ENCODE results near the gene TPD52L1.

The TPD52L1 gene

GRCh38 chr6:125306756-125307149 lies 153.2 kb downstream of the TPD52L1 start:
- Histone ChIP-seq H3K36me3 (ENCODE audit: control insufficient read depth, low read length) (no peaks in the 10 kb centered on the region), H3K9me2 (replicated peaks; ENCODE audit: control insufficient read depth, low read length) (no peaks in the 10 kb centered on the region), H4K20me1 (ENCODE audit: control insufficient read depth, insufficient read depth, low read depth, low read length) (no peaks in the 10 kb centered on the region), H3F3A (ENCODE audit: control insufficient read depth, insufficient read depth) (peaks cover 11% of the 10 kb centered on the region), H3K27ac (ENCODE audit: low read depth, low read length) (no peak overlapping the region), H3K79me2 (ENCODE audit: control insufficient read depth, low read length) (no peaks in the 10 kb centered on the region), H3K9me3 (ENCODE audit: control insufficient read depth, insufficient read depth, low read length) (no peaks in the 10 kb centered on the region), H3K4me1 (ENCODE audit: control insufficient read depth, low read length) (peaks cover 7% of the 10 kb centered on the region), H3K4me3 (ENCODE audit: low read length) (no peak overlapping the region), H3K27me3 (ENCODE audit: control insufficient read depth, low read length) (peaks cover 3% of the 10 kb centered on the region; the same call in 1 of the 2 replicates), H3K4me2 (ENCODE audit: low read length) (no peak overlapping the region)
- TF ChIP-seq CTCF (IDR thresholded peaks at IDR 0.05; ENCODE audit: low read depth, low read length, poor library complexity, severe bottlenecking) (no peak), EZH2phosphoT487 (IDR thresholded peaks at IDR 0.05; ENCODE audit: borderline replicate concordance, low read length) (no peak)

- H3K4me3 ChIP-seq (ENCODE audit: low read length) = no peak overlapping the region
- H4K20me1 ChIP-seq (ENCODE audit: control insufficient read depth, insufficient read depth, low read depth, low read length) = no peaks in the 10 kb centered on the region
- H3K9me3 ChIP-seq (ENCODE audit: control insufficient read depth, insufficient read depth, low read length) = no peaks in the 10 kb centered on the region
- H3K79me2 ChIP-seq (ENCODE audit: control insufficient read depth, low read length) = no peaks in the 10 kb centered on the region
- TF ChIP-seq EZH2phosphoT487 (IDR thresholded peaks at IDR 0.05; ENCODE audit: borderline replicate concordance, low read length) (no peak), CTCF (IDR thresholded peaks at IDR 0.05; ENCODE audit: low read depth, low read length, poor library complexity, severe bottlenecking) (no peak)
- H3F3A ChIP-seq (ENCODE audit: control insufficient read depth, insufficient read depth) = peaks cover 8% of the 10 kb centered on the region
- H3K4me1 ChIP-seq (ENCODE audit: control insufficient read depth, low read length) = peaks cover 3% of the 10 kb centered on the region
- H3K27ac ChIP-seq (ENCODE audit: low read depth, low read length) = no peak overlapping the region
- H3K4me2 ChIP-seq (ENCODE audit: low read length) = no peak overlapping the region
- no peaks in the 10 kb centered on the region for H3K36me3 ChIP-seq (ENCODE audit: control insufficient read depth, low read length)
- peaks cover 3% of the 10 kb centered on the region; the same call in 1 of the 2 replicates for H3K27me3 ChIP-seq (ENCODE audit: control insufficient read depth, low read length)
- H3K9me2 ChIP-seq (replicated peaks; ENCODE audit: control insufficient read depth, low read length) = no peaks in the 10 kb centered on the region
These were observed 153.7 kb downstream of the TPD52L1 start for GRCh38 chr6:125307150-125307838.

- TF ChIP-seq EZH2phosphoT487 (IDR thresholded peaks at IDR 0.05; ENCODE audit: borderline replicate concordance, low read length) = no peak
- no peak for TF ChIP-seq CTCF (IDR thresholded peaks at IDR 0.05; ENCODE audit: low read depth, low read length, poor library complexity, severe bottlenecking)
- H3K79me2 ChIP-seq (ENCODE audit: control insufficient read depth, low read length) = no peaks in the 10 kb centered on the region
These were observed 154.5 kb downstream of the TPD52L1 start for GRCh38 chr6:125307964-125308615.

More at GRCh38 chr6:125307964-125308615, 154.5 kb downstream of the TPD52L1 start:
- peaks cover 3% of the 10 kb centered on the region; the same call in 1 of the 2 replicates for H3K27me3 ChIP-seq (ENCODE audit: control insufficient read depth, low read length)
- no peaks in the 10 kb centered on the region for H3K9me3 ChIP-seq (ENCODE audit: control insufficient read depth, insufficient read depth, low read length)
- no peaks in the 10 kb centered on the region for H3K36me3 ChIP-seq (ENCODE audit: control insufficient read depth, low read length)
- no peak overlapping the region for H3K27ac ChIP-seq (ENCODE audit: low read depth, low read length)
- no peaks in the 10 kb centered on the region for H3K9me2 ChIP-seq (replicated peaks; ENCODE audit: control insufficient read depth, low read length)
- no peak overlapping the region for H3K4me2 ChIP-seq (ENCODE audit: low read length)
- H4K20me1 ChIP-seq (ENCODE audit: control insufficient read depth, insufficient read depth, low read depth, low read length) = no peaks in the 10 kb centered on the region
- peaks cover under 1% of the 10 kb centered on the region; the same call in 1 of the 2 replicates for H3F3A ChIP-seq (ENCODE audit: control insufficient read depth, insufficient read depth)
- H3K4me3 ChIP-seq (ENCODE audit: low read length) = no peak overlapping the region
- no peaks in the 10 kb centered on the region for H3K4me1 ChIP-seq (ENCODE audit: control insufficient read depth, low read length)
